GM19467 (cell line): Measurements from ENCODE around the gene AK5.

Experiments
- ATAC-seq: cut with Tn5 transposase; IDR thresholded peaks from one replicate; pipeline ENCODE4 v1.9.1; 2021; ENCODE audit warnings: mild to moderate bottlenecking, moderate library complexity; ENCODE audit not compliant: unreplicated experiment

Gene AK5

GRCh38 chr1:77536813-77537212, 255.0 kb downstream of the AK5 start:
- ATAC-seq = no peak

- peak; percentile 83 for ATAC-seq
Measured at GRCh38 chr1:77538956-77539518, 257.2 kb downstream of the AK5 start.

- ATAC-seq = no peak
Measured at GRCh38 chr1:77539519-77540142, 257.8 kb downstream of the AK5 start.

- ATAC-seq = no peak
Measured at GRCh38 chr1:77540501-77541161, 258.8 kb downstream of the AK5 start.

- ATAC-seq = peak; percentile 40
Measured at GRCh38 chr1:77541162-77541545, 259.3 kb downstream of the AK5 start.

- ATAC-seq = no peak
Measured at GRCh38 chr1:77542813-77543420, 261.1 kb downstream of the AK5 start.

GRCh38 chr1:77543822-77544448, 262.1 kb downstream of the AK5 start:
- no peak for ATAC-seq

GRCh38 chr1:77544845-77545244, 263.0 kb downstream of the AK5 start:
- ATAC-seq = no peak

- no peak for ATAC-seq
Measured at GRCh38 chr1:77545970-77546369, 264.2 kb downstream of the AK5 start.

GRCh38 chr1:77546890-77547289, 265.1 kb downstream of the AK5 start:
- ATAC-seq = no peak

- ATAC-seq = no peak
Measured at GRCh38 chr1:77548285-77548684, 266.5 kb downstream of the AK5 start.

GRCh38 chr1:77550135-77550534, 268.3 kb downstream of the AK5 start:
- ATAC-seq = no peak

GRCh38 chr1:77552626-77553025, 270.8 kb downstream of the AK5 start:
- no peak for ATAC-seq

- ATAC-seq = no peak
Measured at GRCh38 chr1:77553568-77554291, 271.9 kb downstream of the AK5 start.

- no peak for ATAC-seq
Measured at GRCh38 chr1:77556045-77556444, 274.2 kb downstream of the AK5 start.

- no peak for ATAC-seq
Measured at GRCh38 chr1:77557053-77557452, 275.2 kb downstream of the AK5 start.

GRCh38 chr1:77558591-77559164, 276.9 kb downstream of the AK5 start:
- ATAC-seq = no peak

- ATAC-seq = no peak
Measured at GRCh38 chr1:77560741-77561140, 278.9 kb downstream of the AK5 start.

GRCh38 chr1:77562596-77563150, 280.9 kb downstream of the AK5 start:
- no peak for ATAC-seq

- no peak for ATAC-seq
Measured at GRCh38 chr1:77565321-77565720, 283.5 kb downstream of the AK5 start.
